Neutrophil (primary cell): ENCODE measurements around the gene FRRS1.

Source experiments
- H3K27ac ChIP-seq: fragments of 200-600 bp; sonication (generic); 2 replicates; pipeline ENCODE4 v1.5.1; 2016; ENCODE audit warnings: mild to moderate bottlenecking, moderate library complexity
- H3K27me3 ChIP-seq: fragments of 200-600 bp; sonication (generic); 2 replicates; pipeline ENCODE4 v1.6.0; 2016; ENCODE audit warnings: mild to moderate bottlenecking
- H3K36me3 ChIP-seq: fragments of 200-600 bp; sonication (generic); 2 replicates; pipeline ENCODE4 v1.5.1; 2017
- H3K4me1 ChIP-seq, 2 experiments: fragments of 200-600 bp in 1 of 2; sonication (generic) in 1 of 2; 1 replicate in 1 of 2; 2 replicates in 1 of 2; pipeline versions ENCODE4 v1.5.1 to v1.6.1; 2013 to 2016; ENCODE audit warnings: low read depth in 1 of 2, low read length in 1 of 2, mild to moderate bottlenecking in 1 of 2, moderate library complexity in 1 of 2; ENCODE audit not compliant: control insufficient read depth in 1 of 2, insufficient read depth in 1 of 2
- H3K4me3 ChIP-seq, 2 experiments: fragments of 200-600 bp in 1 of 2; sonication (generic) in 1 of 2; 1 replicate in 1 of 2; 2 replicates in 1 of 2; pipeline ENCODE4 v1.5.1; 2013 to 2016; ENCODE audit warnings: low read depth in 1 of 2, low read length in 1 of 2, mild to moderate bottlenecking in 1 of 2, moderate library complexity in 1 of 2
- H3K9me3 ChIP-seq: fragments of 200-600 bp; sonication (generic); 2 replicates; pipeline ENCODE4 v1.5.1; 2016
- CTCF ChIP-seq: fragments of 200-600 bp; sonication (generic); IDR thresholded peaks from 2 replicates; pipeline ENCODE4 v1.5.1; 2016; ENCODE audit warnings: antibody characterized with exemption

FRRS1 gene

GRCh38 chr1:99704356-99704816 lies 62.0 kb downstream of the FRRS1 start:
- no peaks in the 10 kb centered on the region for H3K27me3 ChIP-seq
- no peaks in the 10 kb centered on the region for H3K36me3 ChIP-seq
- TF ChIP-seq CTCF, result no peak
- H3K4me3 ChIP-seq, result no peak overlapping the region
- H3K9me3 ChIP-seq, result no peaks in the 10 kb centered on the region
- no peak overlapping the region for H3K27ac ChIP-seq
- peaks cover 0 to 3% of the 10 kb centered on the region in 2 experiments for H3K4me1 ChIP-seq

DNA sequence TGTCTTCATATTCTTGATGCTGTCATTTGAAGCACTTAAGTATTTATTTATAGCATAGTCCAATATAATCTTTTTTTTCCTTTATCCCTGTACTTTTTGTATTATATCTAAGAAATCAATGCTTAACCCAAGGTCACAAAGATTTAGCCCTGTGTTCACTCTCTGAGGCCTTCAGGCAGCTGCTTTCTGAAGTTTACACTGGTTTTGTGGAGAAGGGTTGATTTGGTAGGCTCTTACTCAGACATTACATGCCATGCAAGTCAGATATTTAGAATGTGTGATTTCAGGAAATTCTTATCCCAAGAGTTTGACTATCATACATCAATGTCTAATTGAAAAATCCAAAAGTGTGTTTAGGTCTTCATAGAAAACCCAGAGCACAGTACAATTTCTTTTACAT lies 64.2 kb downstream of the FRRS1 start:
- no peak for TF ChIP-seq CTCF
- Histone ChIP-seq H3K9me3 (no peaks in the 10 kb centered on the region), H3K27me3 (no peaks in the 10 kb centered on the region), H3K4me1 (peaks cover 0 to 3% of the 10 kb centered on the region in 2 experiments), H3K4me3 (no peak overlapping the region), H3K36me3 (no peaks in the 10 kb centered on the region), H3K27ac (no peak overlapping the region)

DNA sequence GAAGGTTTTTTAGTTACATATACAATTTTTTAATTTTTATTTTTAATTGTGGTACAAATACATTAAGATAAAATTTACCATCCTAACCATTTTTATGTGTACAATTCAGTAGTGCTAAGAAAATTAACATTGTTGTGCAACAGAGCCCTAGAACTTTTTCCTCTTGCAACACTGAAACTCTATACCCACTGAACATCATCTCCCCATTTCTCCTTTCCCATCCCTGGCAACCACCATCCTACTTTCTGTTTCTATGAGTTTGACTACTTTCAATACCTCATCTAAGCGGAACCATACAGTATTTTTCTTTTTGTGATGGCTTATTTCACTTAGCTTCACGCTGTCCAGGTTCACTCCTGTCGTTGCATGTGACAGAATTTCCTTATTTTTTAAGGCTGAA lies 66.4 kb downstream of the FRRS1 start:
- H3K4me3 ChIP-seq, result no peak overlapping the region
- peaks cover 0 to 3% of the 10 kb centered on the region in 2 experiments for H3K4me1 ChIP-seq
- H3K27ac ChIP-seq, result no peak overlapping the region
- H3K9me3 ChIP-seq, result no peaks in the 10 kb centered on the region
- H3K27me3 ChIP-seq, result peaks cover 5% of the 10 kb centered on the region
- H3K36me3 ChIP-seq, result no peaks in the 10 kb centered on the region
- no peak for TF ChIP-seq CTCF

DNA sequence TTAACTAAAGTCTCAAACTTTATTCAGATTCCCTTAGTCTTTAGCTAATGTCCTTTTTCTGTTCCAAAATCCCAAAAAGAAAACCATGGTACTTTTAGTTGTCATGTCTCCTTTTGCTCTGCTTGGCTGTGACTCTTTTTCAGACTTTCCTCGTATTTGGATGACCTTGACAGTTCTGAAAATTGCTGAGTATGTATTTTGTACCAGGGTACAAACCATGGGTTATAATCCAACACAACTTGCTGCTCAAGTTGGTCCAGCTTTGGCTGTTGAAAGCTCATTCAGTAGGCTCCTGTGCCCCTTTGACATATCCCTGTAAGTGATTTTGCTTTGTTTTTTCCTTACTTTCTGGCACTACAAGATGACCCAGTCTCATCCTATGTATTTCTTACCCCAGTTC lies 68.9 kb downstream of the FRRS1 start:
- no peaks in the 10 kb centered on the region for H3K4me1 ChIP-seq
- TF ChIP-seq CTCF, result no peak
- no peak overlapping the region for H3K27ac ChIP-seq
- H3K27me3 ChIP-seq, result peaks cover 5% of the 10 kb centered on the region
- H3K4me3 ChIP-seq, result no peak overlapping the region
- H3K9me3 ChIP-seq, result no peaks in the 10 kb centered on the region
- H3K36me3 ChIP-seq, result no peaks in the 10 kb centered on the region

DNA sequence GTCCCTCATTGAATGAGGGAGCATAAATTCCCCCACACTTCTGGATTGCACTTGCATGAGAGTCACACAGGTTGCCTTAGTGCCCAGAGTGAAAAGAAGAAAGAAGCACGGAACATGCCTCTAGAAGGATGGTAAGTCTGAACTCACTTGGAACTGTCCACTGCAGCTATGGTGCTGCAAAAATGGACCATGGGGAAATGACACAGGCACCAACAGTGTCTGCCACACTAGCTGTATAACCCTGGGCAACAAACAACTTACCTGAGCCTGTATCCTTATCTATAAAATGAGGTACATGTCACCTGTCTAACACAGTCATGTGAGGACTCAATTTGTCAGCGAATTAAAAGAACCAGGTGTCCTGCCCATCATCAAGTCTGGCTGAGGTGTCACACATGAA lies 69.8 kb downstream of the FRRS1 start:
- Histone ChIP-seq H3K36me3 (no peaks in the 10 kb centered on the region), H3K4me3 (no peak overlapping the region), H3K4me1 (no peaks in the 10 kb centered on the region), H3K9me3 (no peaks in the 10 kb centered on the region), H3K27ac (no peak overlapping the region), H3K27me3 (peaks cover 5% of the 10 kb centered on the region)
- no peak for TF ChIP-seq CTCF

GRCh38 chr1:99691175-99691574 lies 75.3 kb downstream of the FRRS1 start:
- Histone ChIP-seq H3K9me3 (no peaks in the 10 kb centered on the region), H3K27me3 (peaks cover 6% of the 10 kb centered on the region), H3K4me1 (no peaks in the 10 kb centered on the region), H3K27ac (no peak overlapping the region), H3K36me3 (no peaks in the 10 kb centered on the region), H3K4me3 (no peak overlapping the region)
- no peak for TF ChIP-seq CTCF
